HG03039 (cell line): ENCODE measurements around the gene KHDRBS2.

Experiments used
- ATAC-seq: cut with Tn5 transposase; IDR thresholded peaks from one replicate; pipeline ENCODE4 v1.9.1; 2021; ENCODE audit warnings: mild to moderate bottlenecking, moderate library complexity; ENCODE audit not compliant: unreplicated experiment

Gene KHDRBS2

DNA sequence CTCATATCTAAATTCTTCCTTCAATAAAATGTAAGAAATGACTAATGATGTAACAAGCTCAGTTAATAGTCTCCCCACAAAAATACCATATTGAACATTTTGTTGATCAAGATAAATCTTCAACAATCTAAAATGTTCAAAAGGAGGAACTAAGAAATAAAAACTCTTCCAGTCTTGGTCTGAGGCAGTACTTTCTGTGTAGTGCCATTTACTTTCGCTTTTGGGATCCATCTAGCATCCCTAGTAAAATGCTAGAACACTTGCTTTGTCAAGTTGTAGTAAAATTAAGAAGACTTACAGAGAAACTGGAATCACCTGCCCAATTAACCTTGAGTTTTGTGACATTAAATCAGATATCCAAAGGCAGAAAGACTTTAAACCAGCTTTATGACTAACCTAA is 246.4 kb downstream of the KHDRBS2 start:
- no peak for ATAC-seq

DNA sequence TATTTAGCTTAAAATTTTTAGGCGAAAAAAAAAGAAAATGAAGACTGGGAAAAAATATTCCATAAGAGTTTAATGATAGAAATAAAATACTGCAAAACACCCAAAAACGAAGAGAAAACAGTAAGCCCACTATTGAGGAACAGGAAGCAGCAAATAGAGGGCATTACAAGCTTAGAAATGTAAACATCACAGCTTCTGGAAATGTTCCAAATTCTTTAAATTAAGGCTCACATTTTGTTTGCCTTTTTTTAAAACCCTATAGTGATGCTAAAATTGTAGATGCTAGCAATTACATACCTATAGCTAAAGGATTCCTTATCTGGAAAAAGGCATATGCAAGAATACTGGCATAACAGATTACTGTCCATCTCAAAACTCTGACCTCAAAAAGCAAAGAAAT is 248.6 kb downstream of the KHDRBS2 start:
- no peak for ATAC-seq

DNA sequence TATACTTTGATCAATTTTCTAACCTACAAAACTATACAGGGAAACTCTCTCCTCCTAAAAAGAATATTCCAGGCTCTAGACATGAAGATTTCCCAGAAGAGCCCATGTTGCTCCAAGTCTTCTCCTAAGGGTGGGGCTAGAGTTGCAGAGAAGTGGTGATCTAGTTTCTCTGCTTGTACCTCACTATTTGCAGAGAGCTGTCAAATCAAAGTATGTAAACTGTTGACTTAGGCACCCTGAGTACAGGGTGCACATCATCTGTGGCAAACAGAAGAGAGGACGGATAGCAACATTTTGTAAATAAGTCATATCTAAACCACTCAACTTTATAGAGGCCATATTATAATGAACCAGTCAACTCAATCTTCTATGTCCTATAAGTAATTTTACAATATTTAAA is 250.1 kb downstream of the KHDRBS2 start:
- no peak for ATAC-seq

DNA sequence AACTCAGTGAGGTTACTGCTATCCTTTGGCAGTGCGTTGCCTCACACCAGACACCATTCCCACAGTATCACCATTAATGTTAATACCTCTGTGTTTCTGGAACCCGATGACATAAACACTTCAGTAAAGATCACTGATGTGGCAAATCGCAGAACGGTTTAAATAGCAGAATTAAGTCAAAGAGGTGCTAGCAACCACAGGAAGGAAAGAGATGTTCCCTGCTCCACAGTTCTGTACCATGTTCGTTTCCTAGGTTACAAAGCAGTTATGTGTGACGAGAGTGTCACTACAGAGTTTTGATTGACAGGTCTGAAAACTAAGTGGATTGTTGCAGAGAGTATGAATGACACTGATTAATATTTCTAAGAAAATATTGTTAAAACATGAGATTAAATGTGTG is 272.3 kb downstream of the KHDRBS2 start:
- ATAC-seq: no peak

DNA sequence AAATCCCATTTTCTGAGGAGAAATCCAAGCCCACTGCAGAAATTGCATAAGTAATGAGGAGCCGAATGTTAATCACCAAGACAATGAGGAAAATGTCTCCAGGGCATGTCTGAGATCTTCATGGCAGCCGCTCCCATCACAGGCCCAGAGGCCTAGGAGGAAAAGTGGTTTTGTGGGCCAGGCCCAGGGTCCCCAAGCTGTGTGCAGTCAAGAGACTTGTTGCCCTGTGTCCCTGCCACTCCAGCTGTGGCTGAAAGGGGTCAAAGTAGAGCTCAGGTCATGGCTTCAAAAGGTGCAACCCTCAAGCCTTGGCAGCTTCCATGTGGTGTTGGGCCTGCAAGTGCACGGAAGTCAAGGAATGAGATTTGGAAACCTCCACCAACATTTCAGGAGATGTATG is 276.6 kb downstream of the KHDRBS2 start:
- ATAC-seq: no peak

DNA sequence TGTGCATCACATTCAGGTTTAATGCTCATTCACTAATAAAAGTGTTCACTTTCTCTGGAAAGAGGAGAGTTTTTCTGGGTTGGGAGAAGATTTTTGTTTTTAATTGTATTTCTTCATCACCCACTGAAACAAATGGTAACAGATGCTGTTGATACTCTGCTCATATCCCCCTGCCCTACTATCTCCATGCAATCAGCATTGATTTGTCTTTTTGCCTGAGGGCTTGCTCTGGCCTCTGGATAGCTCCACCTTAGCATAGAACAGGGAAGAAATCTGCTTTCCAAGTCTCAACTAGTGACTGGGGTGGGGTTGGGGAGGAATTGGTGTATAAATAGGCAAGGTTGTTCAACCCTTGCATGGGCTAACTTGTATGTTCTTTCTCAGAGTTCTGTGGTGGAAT is 296.4 kb downstream of the KHDRBS2 start:
- ATAC-seq: no peak

DNA sequence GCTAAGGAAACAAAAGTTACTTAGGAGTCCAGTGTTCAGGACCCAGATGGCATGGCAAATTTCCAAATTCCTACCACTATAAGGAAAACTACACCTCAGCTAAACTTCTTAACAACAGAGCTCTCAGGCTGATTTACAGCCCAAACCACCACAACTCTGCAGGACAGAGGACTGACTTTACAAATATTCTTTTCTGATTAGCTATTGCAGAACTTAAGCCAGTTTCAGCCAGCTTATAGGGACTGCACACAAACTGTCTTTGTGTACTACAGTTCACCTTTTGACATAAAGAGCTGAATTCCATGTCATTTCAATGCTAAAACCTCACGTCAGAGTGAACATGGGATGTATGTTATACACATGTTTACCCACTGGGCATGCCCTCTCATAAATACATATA is 305.4 kb downstream of the KHDRBS2 start:
- ATAC-seq: no peak

DNA sequence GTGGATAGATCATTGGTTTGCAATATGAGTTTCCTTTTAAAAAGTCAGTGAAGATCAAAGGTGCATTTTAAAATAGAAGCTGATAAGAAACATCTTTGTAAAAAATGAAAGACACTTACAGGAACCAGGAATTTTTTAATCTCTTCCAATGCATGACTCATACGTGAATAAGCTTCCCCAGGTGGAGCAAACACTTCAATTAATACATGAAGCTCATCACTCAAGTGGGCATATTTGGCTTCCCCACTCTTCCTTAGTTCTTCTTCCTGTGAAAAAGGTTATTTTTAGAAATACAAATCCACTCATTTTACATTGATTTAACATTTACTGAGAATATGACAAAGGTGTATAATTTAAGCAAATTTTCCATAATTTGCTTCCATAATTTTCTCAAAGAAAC is 308.1 kb downstream of the KHDRBS2 start:
- no peak for ATAC-seq

DNA sequence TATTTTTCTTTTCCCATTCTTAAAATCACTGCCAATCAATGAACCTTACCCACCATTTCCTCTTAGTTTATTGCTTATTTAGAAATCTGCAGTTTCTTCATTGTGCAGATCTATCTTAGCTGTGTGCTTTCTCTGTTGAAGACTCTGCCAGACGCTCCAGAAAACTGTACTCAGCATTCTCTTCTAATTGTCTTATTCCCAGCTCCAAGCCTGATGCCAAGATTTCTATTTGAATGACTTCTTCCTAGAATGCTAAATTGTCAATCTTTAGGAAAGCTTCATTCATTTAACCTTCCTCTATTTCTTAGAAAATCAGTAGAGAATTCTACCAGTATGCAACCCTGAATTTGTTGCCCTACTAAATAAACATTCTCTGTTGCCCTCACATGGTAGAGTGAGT is 308.9 kb downstream of the KHDRBS2 start:
- no peak for ATAC-seq

DNA sequence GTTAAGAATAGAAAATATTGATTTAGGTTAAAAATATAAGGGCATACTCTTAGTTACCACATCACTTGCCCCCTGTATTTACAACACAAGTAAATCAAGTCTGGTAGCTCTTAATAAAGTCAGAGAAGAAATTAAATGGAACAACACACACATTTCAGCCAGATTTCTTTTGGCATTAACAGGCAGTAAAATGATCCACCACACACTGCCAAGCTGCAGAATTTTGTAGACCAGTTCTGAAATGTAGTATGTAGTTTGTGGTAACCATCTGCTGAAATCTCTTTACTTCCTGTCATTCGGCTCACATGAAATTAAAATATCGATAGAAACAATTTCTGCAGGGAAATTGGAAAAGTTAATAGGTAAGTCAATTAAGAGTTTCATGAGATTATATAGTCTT is 326.8 kb downstream of the KHDRBS2 start:
- ATAC-seq: no peak

DNA sequence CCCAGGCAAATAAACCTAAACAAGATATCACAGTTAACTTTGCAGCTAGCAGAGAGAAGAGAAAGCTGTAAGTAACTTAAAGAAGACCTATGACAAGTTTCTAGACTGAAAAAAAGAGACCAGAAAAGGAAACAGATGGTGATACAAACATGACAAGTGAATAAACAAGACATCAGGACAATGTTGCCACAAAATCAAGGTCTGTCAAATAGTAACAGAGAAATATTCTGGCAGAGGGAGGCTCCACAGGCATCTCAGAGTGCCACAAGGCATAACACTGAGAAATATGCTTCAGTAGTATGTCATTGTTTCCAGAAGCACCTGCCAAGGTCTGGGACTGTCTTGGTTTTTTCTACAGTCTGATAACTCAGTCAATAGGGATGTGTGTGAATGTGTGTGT is 332.2 kb downstream of the KHDRBS2 start:
- ATAC-seq: no peak

DNA sequence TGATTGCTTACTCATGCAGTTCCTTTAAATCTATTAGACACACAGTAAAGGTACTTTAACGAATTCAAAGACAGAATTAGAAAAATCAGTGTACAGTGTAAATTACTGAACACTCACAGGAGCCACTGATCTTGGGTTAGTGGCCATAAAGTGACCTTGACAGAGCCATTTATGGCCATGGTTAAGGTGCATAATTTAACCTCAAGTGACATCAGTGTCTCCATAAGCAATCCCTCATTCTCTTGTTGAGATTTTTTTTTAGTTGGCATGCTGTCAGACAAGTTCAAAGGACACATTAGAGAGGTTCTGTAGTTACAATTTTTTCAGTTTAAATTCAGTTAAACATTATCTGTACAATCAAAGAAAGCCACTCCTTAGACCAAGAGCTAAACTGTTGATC is 334.4 kb downstream of the KHDRBS2 start:
- no peak for ATAC-seq

DNA sequence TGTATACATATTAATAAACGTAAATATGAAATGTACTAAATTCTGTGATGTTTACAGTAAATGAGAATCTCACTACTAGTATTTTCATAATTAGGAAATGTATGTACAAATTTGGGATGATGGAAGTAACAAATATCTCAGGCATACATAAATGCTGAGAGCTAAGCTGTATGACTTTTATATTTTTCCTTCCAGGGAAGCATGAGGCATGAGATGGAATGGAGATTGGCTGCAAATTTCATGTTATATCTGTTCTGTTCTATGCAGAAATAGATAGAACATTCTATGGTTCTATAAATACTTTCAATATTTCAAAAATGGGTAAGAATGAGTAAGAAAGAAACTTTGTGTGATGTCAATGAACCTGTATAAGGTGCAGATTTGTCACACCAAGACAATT is 335.2 kb downstream of the KHDRBS2 start:
- no peak for ATAC-seq

DNA sequence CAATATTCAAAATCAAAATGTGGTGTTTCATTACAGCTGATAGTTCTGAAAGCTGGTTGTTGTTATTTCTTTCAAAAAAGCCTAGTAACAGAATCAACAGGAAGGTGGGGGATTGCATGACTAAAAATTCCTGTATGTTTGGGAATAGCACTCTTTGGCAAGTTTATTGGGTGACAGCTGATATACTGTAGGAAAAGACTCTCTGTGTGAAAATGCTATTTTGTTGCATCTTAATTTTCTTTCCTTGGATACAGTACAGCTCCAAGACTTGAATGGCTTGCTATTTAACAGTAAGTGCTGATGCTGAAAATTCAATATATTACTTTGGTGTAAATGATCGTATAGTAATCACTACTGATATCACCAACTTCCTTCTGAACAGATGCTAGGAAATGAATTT is 336.1 kb downstream of the KHDRBS2 start:
- no peak for ATAC-seq

DNA sequence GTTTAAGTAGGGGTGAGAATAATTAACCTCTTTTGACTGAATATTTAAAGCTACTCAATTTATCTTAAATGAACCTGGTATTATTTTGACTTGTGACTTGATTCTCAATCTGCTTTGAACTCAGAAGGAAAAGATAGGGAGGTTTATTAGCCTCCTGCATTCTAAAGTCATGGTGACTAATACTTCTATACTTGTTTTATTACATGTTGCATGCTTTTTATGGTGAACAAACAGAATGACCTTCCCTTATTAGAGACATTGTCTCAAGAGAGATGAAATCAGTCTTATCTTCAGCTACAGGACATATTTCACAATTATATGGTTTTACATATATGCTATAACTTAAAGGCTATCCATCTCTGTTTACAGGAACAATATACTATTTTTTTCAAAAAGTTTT is 336.9 kb downstream of the KHDRBS2 start:
- ATAC-seq: no peak

DNA sequence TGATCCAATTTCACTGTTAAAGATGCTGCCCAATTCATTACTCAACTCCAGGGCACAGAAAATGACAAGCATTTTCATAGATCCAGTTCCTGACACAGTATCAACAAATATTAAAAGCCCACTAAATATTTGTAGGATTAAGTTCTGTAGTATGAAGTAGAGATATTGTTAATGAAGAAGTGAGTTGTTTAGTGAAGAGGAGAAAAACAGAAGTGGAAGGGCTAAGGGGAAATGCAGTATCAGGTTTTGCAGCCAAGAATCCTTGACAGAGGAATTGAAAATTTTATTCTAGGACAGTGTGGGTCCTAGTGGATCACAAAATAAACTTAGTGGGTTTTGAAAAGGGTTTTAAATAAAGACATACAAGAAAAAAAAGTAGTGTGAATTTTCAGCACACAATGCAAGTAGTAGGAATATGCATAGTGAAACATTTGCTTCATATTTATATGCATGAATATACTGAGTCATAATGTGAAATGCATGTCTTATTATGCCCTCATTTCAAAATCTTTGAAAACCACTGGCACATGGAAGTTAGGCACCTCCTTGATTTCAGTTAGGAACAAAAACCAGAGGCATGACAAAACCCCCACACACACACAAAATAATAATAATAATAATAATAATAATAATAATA is 338.6 kb downstream of the KHDRBS2 start:
- ATAC-seq: no peak

DNA sequence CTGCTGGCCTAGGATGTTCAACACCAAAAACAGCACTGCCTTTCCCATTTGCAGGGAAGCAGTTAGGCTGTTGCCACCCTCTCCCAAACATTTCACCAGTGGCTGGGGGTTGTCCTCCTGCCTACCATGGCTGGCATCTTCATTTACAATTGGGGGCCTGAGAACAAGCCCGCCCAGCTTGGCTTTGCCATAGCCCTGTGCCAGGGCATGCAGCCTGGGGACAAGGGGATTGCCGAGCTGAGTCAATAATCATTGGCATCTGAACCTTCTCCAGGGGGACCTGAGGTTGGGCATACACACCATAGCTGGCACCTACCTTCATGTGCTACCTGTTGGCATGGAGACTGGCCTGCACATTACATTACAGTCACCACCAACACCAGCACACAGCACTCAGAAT is 345.1 kb downstream of the KHDRBS2 start:
- no peak for ATAC-seq

DNA sequence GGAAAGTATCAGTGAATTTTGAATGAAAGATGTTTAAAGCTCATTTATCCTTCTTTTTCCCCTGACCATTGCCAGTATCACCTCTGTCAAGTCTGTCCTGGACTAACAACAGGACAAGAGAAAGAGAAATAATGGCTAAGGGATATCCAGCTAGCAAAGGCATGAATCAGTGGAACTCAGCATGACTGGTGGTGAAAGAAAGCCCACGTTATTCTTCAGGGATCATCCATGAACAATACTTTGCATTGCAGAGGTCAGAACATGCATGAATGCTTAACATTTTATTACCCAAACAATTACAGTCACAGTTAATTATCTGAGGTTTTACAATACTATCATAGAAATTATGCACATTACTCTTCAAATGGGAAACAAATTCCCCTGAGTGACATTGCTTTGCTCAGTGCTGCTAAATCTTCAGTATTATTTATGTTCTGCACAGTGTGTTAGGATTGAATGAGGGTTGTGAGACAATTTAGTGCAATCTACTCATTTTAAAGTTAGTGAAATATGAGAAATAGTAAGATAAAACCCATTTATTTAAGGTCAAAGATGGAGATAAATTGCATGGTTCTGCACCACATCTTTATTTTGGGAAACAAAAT is 350.7 kb downstream of the KHDRBS2 start:
- ATAC-seq: no peak

DNA sequence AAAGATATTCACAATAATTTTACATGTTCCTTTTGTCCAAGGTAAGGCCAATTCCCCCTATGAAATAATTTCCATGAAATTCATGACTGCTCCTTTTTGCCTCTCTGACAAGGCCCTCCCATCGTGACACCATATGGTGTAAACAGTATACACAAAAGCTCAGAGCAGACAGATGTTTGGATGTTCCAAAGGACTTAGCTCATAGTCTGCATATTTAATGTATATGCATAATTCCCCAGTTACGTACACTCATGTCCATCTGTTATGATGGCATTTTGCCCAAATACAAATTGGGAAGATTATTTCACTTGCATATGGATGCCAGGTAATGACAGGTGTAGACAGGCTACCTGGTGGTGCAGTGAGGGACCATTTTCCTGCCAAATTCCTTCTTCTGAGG is 376.5 kb downstream of the KHDRBS2 start:
- ATAC-seq: no peak

DNA sequence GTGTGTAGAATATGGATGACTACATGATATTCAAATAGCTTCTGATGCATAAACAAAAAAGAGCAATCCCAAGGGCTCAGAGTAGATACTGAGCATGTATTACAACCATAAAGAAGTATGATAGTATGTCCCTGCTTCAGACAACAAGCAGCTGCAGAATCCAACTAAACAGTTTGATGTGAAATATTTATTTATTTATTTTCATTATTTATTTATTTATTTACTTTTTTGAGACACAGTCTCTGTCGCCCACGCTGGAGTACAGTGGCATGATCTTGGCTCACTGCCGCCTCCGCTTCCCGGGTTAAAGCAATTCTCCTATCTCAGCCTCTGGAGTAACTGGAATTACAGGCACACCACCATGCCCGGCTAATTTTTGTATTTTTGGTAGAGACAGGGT is 384.3 kb downstream of the KHDRBS2 start:
- ATAC-seq: no peak

DNA sequence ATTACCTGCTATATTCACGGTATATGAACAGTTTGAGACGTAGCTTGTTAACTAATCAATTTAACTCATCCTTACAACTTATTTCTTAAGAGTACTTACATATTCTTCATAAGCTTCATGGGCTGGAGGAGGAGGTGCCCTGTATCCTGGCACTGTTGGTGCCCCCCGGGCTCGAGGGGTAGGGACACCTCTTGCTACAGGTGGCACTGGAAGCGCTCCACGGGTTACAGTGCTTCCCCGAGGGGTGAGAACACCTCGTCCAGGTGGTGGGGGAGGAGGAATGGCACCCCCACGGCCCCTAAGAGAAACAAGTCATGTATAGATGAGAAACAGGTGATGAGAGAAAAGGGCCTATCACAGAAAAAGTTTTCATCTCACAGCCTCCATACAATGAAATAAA is 391.5 kb downstream of the KHDRBS2 start:
- ATAC-seq: no peak

DNA sequence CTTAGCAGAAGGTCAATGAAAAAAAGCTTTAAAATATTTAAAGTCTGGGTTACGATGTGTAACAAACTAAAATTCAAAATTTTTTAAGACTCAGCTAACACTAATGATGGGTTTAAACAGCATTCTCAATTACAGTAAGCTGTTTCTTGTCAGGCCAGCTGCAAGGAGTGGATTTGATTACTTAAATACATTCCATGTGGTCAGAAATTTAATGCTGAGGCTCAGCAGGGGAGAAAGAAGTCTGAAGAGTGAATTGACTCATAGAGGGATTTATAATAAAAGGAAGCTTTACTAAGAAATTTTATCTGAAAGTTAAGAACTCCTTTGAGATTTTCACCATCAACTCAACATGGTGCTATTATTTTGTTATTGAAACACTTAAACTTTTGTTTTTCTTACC is 398.6 kb downstream of the KHDRBS2 start:
- ATAC-seq: no peak

DNA sequence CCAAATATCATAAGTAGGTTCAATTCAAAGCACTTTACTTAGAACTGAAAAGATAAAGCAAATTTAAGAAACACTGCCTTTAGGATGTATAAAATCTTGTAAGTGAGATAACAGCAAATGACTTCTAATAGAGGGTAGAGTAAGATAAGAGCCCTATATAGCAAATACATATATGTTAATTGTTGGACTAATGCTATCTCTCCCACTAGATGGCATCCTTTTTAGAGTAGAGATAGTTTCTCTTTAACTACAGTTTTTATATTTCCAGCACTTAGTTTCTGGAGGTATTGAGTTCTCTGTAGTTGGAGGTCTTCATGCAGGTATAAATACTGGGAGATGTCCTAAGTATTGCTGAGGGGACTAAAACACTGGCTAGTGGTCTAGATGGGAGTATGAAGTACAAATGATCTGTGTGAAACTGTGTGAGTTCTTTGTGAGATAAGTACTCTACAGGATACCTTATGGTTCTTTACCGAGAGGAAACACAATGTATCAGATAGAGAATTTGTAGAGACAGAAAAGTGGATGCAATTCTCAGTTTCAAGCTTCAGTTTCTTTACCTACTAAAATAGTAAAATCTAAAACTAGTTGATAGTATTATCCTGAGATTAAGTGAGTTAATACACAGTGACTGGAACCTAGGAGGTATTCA is 399.3 kb downstream of the KHDRBS2 start:
- ATAC-seq: no peak
